K562 (cell line): ENCODE measurements around the gene OPRL1. TPM values are rescaled to one million over a fixed set of nuclear protein-coding genes. Genes with fewer than 3 reads are reported as not detected.

Source experiments
- CBX8 ChIP-seq: fragments of 200-600 bp; sonication (generic); IDR thresholded peaks from 2 replicates; pipeline ENCODE4 v1.6.1; 2012; ENCODE audit warnings: borderline replicate concordance, mixed run types, low read depth, mild to moderate bottlenecking, moderate library complexity, mixed read lengths, low read length, control low read depth, inconsistent platforms; ENCODE audit not compliant: poor library complexity, severe bottlenecking; ENCODE audit errors: extremely low read depth
- DDX20 ChIP-seq: fragments of 450-650 bp; IDR thresholded peaks from 2 replicates; pipeline ENCODE4 v1.6.1; 2016; ENCODE audit warnings: missing genetic modification characterization, low read depth, mild to moderate bottlenecking, missing compliant biosample characterization, moderate library complexity
- DIDO1 ChIP-seq: fragments of 450-650 bp; IDR thresholded peaks from 2 replicates; pipeline ENCODE4 v1.6.1; 2016; ENCODE audit warnings: low read depth, missing biosample characterization, missing genetic modification characterization
- ELF2 ChIP-seq: fragments of 250-450 bp; sonication (Bioruptor Pico); IDR thresholded peaks from 2 replicates; pipeline ENCODE4 v1.5.0; 2021; ENCODE audit warnings: mild to moderate bottlenecking
- FOXP1 ChIP-seq: sonication (generic); formaldehyde crosslinking; IDR thresholded peaks from 2 replicates; pipeline ENCODE4 v1.8.0; 2022; ENCODE audit warnings: mild to moderate bottlenecking, missing genetic modification reagents
- FOXP4 ChIP-seq: sonication (generic); formaldehyde crosslinking; IDR thresholded peaks from 2 replicates; pipeline ENCODE4 v1.8.0; 2022; ENCODE audit warnings: mild to moderate bottlenecking, missing genetic modification reagents, borderline replicate concordance
- HMBOX1 ChIP-seq: sonication (generic); IDR thresholded peaks from 2 replicates; pipeline ENCODE4 v1.6.1; 2016
- LARP7 ChIP-seq: fragments of 450-650 bp; IDR thresholded peaks from 2 replicates; pipeline ENCODE4 v1.6.1; 2016
- MAFF ChIP-seq: IDR thresholded peaks from 2 replicates; pipeline ENCODE4 v1.6.1; 2012; ENCODE audit warnings: low read length, improper control_type of control experiment
- MITF ChIP-seq: IDR thresholded peaks from 2 replicates; pipeline ENCODE4 v1.6.1; 2014; ENCODE audit warnings: antibody characterized with exemption
- PHF21A ChIP-seq: fragments of 450-650 bp; IDR thresholded peaks from 2 replicates; pipeline ENCODE4 v1.6.1; 2017; ENCODE audit warnings: low read depth, borderline replicate concordance
- SAFB2 ChIP-seq: fragments of 200-400 bp; formaldehyde crosslinking; IDR thresholded peaks from 2 replicates; pipeline ENCODE4 v1.6.1; 2018; ENCODE audit warnings: borderline replicate concordance, low read length, low read depth, moderate library complexity; ENCODE audit not compliant: severe bottlenecking
- SOX6 ChIP-seq: fragments of 450-650 bp; IDR thresholded peaks from 2 replicates; pipeline ENCODE4 v1.6.1; 2014; ENCODE audit warnings: mild to moderate bottlenecking
- SUPT5H ChIP-seq: fragments of 450-650 bp; IDR thresholded peaks from 2 replicates; pipeline ENCODE4 v1.6.1; 2016
- ZBTB33 ChIP-seq: sonication (generic); formaldehyde crosslinking; IDR thresholded peaks from 2 replicates; pipeline ENCODE4 v1.8.1; 2023; ENCODE audit warnings: mild to moderate bottlenecking, missing genetic modification reagents
- ZNF449 ChIP-seq: fragments of 250-450 bp; sonication (Bioruptor Pico); IDR thresholded peaks from 2 replicates; pipeline ENCODE4 v1.8.0; 2022; ENCODE audit warnings: moderate library complexity, mild to moderate bottlenecking, inconsistent platforms
- polyA plus RNA-seq, 8 experiments: library from polyadenylated mRNA; depleted of rRNA in 4 of 8; stranded (reverse) in 5 of 8; unstranded in 3 of 8; fragments of >200 nt; fragmentation: Nextera tagmentation in 2 of 8; fragmentation: Illumina TruSeq in 1 of 8; extraction: Ambion mirVana in 2 of 8; extraction: Trizol in 1 of 8; gene quantifications; 2 replicates each; pipeline versions ENCODE4 v1.2.1 to v1.2.3, GENCODE V29; 2011 to 2014; ENCODE audit warnings: inconsistent platforms in 1 of 8, missing spikeins in 1 of 8
- total RNA-seq, 7 experiments: library from RNA; depleted of rRNA in 6 of 7; stranded (reverse); fragments of >200 nt in 6 of 7; fragmentation: Illumina TruSeq in 2 of 7; extraction: Trizol in 2 of 7; gene quantifications; 2 replicates each; pipeline versions ENCODE4 v1.2.1 to v1.2.3, GENCODE V29; 2011 to 2021; ENCODE audit warnings: low replicate concordance in 1 of 7

Gene OPRL1
- total and polyA plus RNA-seq, 9 of the 15 experiments (the other 6 are each of a cell fraction or from before 2014, with no cell fraction given), result 0.06 to 0.33 (median 0.11) TPM; not detected in 2

- no peak for TF ChIP-seq FOXP4
- no peak for TF ChIP-seq DIDO1
- TF ChIP-seq MAFF, result no peak
- TF ChIP-seq SOX6, result peak; percentile 45; the same call in 1 of the 2 replicates
- no peak for TF ChIP-seq HMBOX1
- no peak for TF ChIP-seq LARP7
- no peak for TF ChIP-seq PHF21A
- no peak for TF ChIP-seq DDX20 (tag)
- TF ChIP-seq SUPT5H, result peak; percentile 49
- no peak for TF ChIP-seq FOXP1 (CRISPR knock-in tag)
- TF ChIP-seq ZBTB33 (CRISPR knock-in tag), result no peak
- TF ChIP-seq CBX8, result no peak
- no peak for TF ChIP-seq SAFB2
- TF ChIP-seq ELF2 (CRISPR knock-in tag), result peak; percentile 55; the same call in 1 of the 2 replicates
- no peak for TF ChIP-seq MITF
- no peak for TF ChIP-seq ZNF449 (CRISPR knock-in tag)
Measured at GRCh38 chr20:64079273-64080012, 439 bp upstream of the OPRL1 start, which contains the start of gene RGS19 (continued).
